B cell (primary cell): ENCODE measurements around the gene TFB1M. TPM values are rescaled to one million over a fixed set of nuclear protein-coding genes. Genes with fewer than 3 reads are reported as not detected.

ENCODE experiments used
- ATAC-seq: fragments of 200-7000 bp; cut with Tn5 transposase; one replicate; pipeline ENCODE4 v1.10.0; 2021; ENCODE audit warnings: low read depth, mild to moderate bottlenecking, moderate number of reproducible peaks, moderate library complexity
- CTCF ChIA-PET: fragments of 350-600 bp; sonication (Branson Sonifier 250); formaldehyde crosslinking; loops from one replicate; lab custom pipeline; 2021; ENCODE audit warnings: antibody characterized with exemption, inconsistent platforms; lab: Charles Lee
- POLR2A ChIA-PET: fragments of 350-600 bp; sonication (Branson Sonifier 250); formaldehyde crosslinking; loops from one replicate; lab custom pipeline; 2021; ENCODE audit warnings: antibody characterized with exemption; lab: Charles Lee
- DNase-seq: peaks from one replicate; pipeline ENCODE4 v3.0.0; 2013
- H2AFZ ChIP-seq: 2 replicates; pipeline ENCODE4 v1.6.1; 2012; ENCODE audit warnings: mild to moderate bottlenecking, low read depth, low read length; ENCODE audit not compliant: insufficient read depth, poor library complexity, severe bottlenecking
- H3K27ac ChIP-seq, 2 donors: 1 replicate in 1 of 2; 2 replicates in 1 of 2; pipeline ENCODE4 v1.5.1; 2012 to 2013; ENCODE audit warnings: low read length in 2 of 2, mild to moderate bottlenecking in 2 of 2, moderate library complexity in 1 of 2
- H3K27me3 ChIP-seq, 4 experiments: fragments of 200-600 bp in 1 of 4; sonication (generic) in 1 of 4; replicated peaks in 1 of 4; 1 replicate in 2 of 4; 2 replicates in 2 of 4; pipeline versions ENCODE4 v1.6.1 to v1.7.0; 2013 to 2016; ENCODE audit warnings: low read length in 3 of 4, mild to moderate bottlenecking in 2 of 4, mixed read lengths in 1 of 4, moderate library complexity in 1 of 4; ENCODE audit not compliant: insufficient read depth in 4 of 4, control insufficient read depth in 3 of 4; ENCODE audit errors: control extremely low read depth in 1 of 4
- H3K36me3 ChIP-seq, 2 experiments: replicated peaks in 1 of 2; 1 replicate in 1 of 2; 2 replicates in 1 of 2; pipeline versions ENCODE4 v1.6.1 to v1.7.1; 2013; ENCODE audit warnings: low read length in 1 of 2; ENCODE audit not compliant: insufficient read depth in 2 of 2, control insufficient read depth in 1 of 2; ENCODE audit errors: control extremely low read depth in 1 of 2, extremely low read depth in 1 of 2
- H3K4me1 ChIP-seq, 2 donors: fragments of 200-600 bp in 1 of 2; sonication (generic) in 1 of 2; 1 replicate in 1 of 2; 2 replicates in 1 of 2; pipeline versions ENCODE4 v1.5.1 to v1.6.1; 2013 to 2017; ENCODE audit warnings: low read length in 2 of 2; ENCODE audit not compliant: control insufficient read depth in 2 of 2, insufficient read depth in 2 of 2
- H3K4me2 ChIP-seq: replicated peaks from 2 replicates; pipeline ENCODE3; 2012; ENCODE audit warnings: mild to moderate bottlenecking, low read depth, low read length; ENCODE audit not compliant: poor library complexity, severe bottlenecking
- H3K4me3 ChIP-seq, 5 experiments: fragments of 200-600 bp in 1 of 5; sonication (generic) in 1 of 5; 1 replicate in 3 of 5; 2 replicates in 2 of 5; pipeline versions ENCODE4 v1.5.1 to v1.7.0; 2011 to 2016; ENCODE audit warnings: low read length in 4 of 5, mild to moderate bottlenecking in 4 of 5, low read depth in 2 of 5, control low read depth in 1 of 5, moderate library complexity in 1 of 5; ENCODE audit not compliant: insufficient read depth in 1 of 5; ENCODE audit errors: control extremely low read depth in 1 of 5, extremely low read depth in 1 of 5
- H3K79me2 ChIP-seq: fragments of 200-600 bp; sonication (generic); one replicate; pipeline ENCODE4 v1.6.0; 2016; ENCODE audit warnings: low read length; ENCODE audit not compliant: control insufficient read depth, insufficient read depth
- H3K9ac ChIP-seq: fragments of 200-600 bp; sonication (generic); 2 replicates; pipeline ENCODE4 v1.6.1; 2017; ENCODE audit warnings: mild to moderate bottlenecking, low read length, moderate library complexity
- H3K9me3 ChIP-seq, 3 donors: one replicate each; pipeline versions ENCODE4 v1.6.1 to v1.7.1; 2013; ENCODE audit warnings: low read length in 2 of 3; ENCODE audit not compliant: control insufficient read depth in 2 of 3, insufficient read depth in 1 of 3; ENCODE audit errors: control extremely low read depth in 1 of 3
- H4K20me1 ChIP-seq: 2 replicates; pipeline ENCODE4 v1.6.0; 2012; ENCODE audit warnings: mild to moderate bottlenecking, low read length; ENCODE audit not compliant: insufficient read depth, control insufficient read depth, poor library complexity, severe bottlenecking
- H3K27ac Mint-ChIP-seq: one replicate; pipeline ENCODE4 v1.8.0; 2021; ENCODE audit warnings: mixed read lengths
- H3K27me3 Mint-ChIP-seq: one replicate; pipeline ENCODE4 v1.8.0; 2021; ENCODE audit warnings: mixed read lengths
- H3K4me1 Mint-ChIP-seq: one replicate; pipeline ENCODE4 v1.8.0; 2021; ENCODE audit warnings: mixed read lengths
- H3K4me3 Mint-ChIP-seq: one replicate; pipeline ENCODE4 v1.8.0; 2021; ENCODE audit warnings: mixed read lengths
- H3K9me3 Mint-ChIP-seq: one replicate; pipeline ENCODE4 v1.8.0; 2022; ENCODE audit warnings: mixed read lengths; ENCODE audit not compliant: insufficient read depth
- CTCF ChIP-seq: fragments of 200-600 bp; IDR thresholded peaks from one replicate; pipeline ENCODE4 v1.8.0; 2022; ENCODE audit warnings: antibody characterized with exemption, mild to moderate bottlenecking
- EZH2 ChIP-seq: IDR thresholded peaks from 2 replicates; pipeline ENCODE4 v1.6.1; 2012; ENCODE audit warnings: borderline replicate concordance, low read depth, mild to moderate bottlenecking, moderate library complexity, low read length; ENCODE audit not compliant: insufficient read depth, poor library complexity, severe bottlenecking
- WGBS: methylation state at CpG from one replicate; pipeline ENCODE4 v1.1.5; 2013; ENCODE audit warnings: missing lambda C conversion rate; ENCODE audit not compliant: insufficient coverage; 5-methylcytosine and 5-hydroxymethylcytosine counted together
- intact Hi-C: fragments of 100-400 bp; cut with micrococcal nuclease; formaldehyde crosslinking; loops from one replicate; pipeline ENCODE4 v1.10.0; 2022
- polyA plus RNA-seq: library from polyadenylated mRNA; depleted of rRNA; stranded (reverse); fragments of >200 nt; gene quantifications from 2 replicates; pipeline ENCODE4 v1.2.3, GENCODE V29; 2012
- total RNA-seq, 2 donors: library from RNA; stranded (reverse); fragments of 120-200 nt in 1 of 2; gene quantifications; 1 replicate in 1 of 2; 2 replicates in 1 of 2; pipeline versions ENCODE4 v1.2.3 to v1.2.4, GENCODE V29; 2013 to 2022

The TFB1M gene
- total and polyA plus RNA-seq, 2 donors (not counting 1 experiment from before 2014, with no cell fraction given): 18.6 to 49.9 TPM

DNA sequence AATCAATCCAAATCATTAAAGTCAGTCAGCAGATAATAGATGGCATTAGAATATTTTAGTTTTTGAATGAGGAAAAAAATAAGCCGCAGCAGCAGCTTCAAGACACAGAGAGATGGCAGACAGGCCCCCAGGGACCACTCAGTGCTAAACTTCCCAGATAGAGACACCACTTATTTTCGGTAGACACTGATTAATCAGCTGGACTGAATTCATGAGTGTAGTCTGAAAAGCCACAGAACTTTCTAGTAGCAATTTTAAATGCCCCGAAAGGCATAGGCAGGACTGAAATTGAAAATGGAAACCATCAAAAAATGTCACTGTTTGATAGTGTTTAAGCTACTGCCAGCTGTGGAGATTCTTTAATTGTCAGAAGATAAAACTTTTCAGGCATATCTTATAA is 53.6 kb downstream of the TFB1M start:
- Histone ChIP-seq H3K4me2 (no peak overlapping the region), H4K20me1 (no peaks in the 10 kb centered on the region), H3K27me3 (no peaks in the 10 kb centered on the region), H3K27ac (no peak overlapping the region), H2AFZ (no peak overlapping the region), H3K9ac (no peak overlapping the region), H3K79me2 (no peaks in the 10 kb centered on the region), H3K9me3 (no peaks in the 10 kb centered on the region), H3K4me3 (no peak overlapping the region), H3K4me1 (peaks cover 3 to 5% of the 10 kb centered on the region in 2 donors), H3K36me3 (peaks cover 19 to 65% of the 10 kb centered on the region in 2 experiments)
- Mint-ChIP-seq H3K4me3 (no peak overlapping the region), H3K4me1 (peaks cover 11% of the 10 kb centered on the region), H3K9me3 (no peaks in the 10 kb centered on the region), H3K27me3 (no peaks in the 10 kb centered on the region), H3K27ac (no peak overlapping the region)
- ATAC-seq (no peak), DNase-seq (no peak)
- intact Hi-C loops: no loop called here
- ChIA-PET CTCF (interaction anchor here (1.4 kb wide), 1 partner anchor 13 kb away, joined by 4 read pairs; no protein-coding TSS in a partner anchor), POLR2A (no interaction called here)
- WGBS: no CpG with 5 or more reads among the region's 3 CpGs
- TF ChIP-seq EZH2 (no peak), CTCF (no peak)

DNA sequence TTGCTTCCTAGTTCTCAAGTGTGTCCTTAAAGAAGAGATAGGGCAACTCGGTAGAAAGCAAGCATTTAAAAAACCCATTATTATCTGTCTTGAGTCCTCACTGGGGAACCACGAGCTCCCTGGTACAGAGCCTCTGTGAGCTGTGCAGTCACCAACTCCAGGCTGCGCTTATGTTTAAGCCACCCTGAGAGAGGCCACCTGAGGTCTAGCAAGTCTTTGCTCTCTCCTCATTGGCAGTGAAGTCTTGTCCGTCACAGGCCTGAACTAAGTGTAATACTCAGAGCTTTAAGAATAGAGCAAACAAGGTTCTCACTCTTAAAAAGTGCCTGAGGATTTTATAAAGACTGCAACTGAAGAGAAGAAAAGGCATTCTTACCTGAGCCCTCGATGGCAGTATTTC is 54.4 kb downstream of the TFB1M start:
- Histone ChIP-seq H3K36me3 (peaks cover 19 to 70% of the 10 kb centered on the region in 2 experiments), H3K79me2 (no peaks in the 10 kb centered on the region), H3K4me2 (no peak overlapping the region), H3K4me1 (peaks cover 3 to 5% of the 10 kb centered on the region in 2 donors), H2AFZ (no peak overlapping the region), H3K27ac (no peak overlapping the region), H3K9me3 (no peaks in the 10 kb centered on the region), H3K27me3 (no peaks in the 10 kb centered on the region), H3K9ac (no peak overlapping the region), H4K20me1 (no peaks in the 10 kb centered on the region), H3K4me3 (no peak overlapping the region)
- TF ChIP-seq EZH2: no peak
- no peak for TF ChIP-seq CTCF
- DNase-seq: no peak
- intact Hi-C loops: no loop called here
- ChIA-PET POLR2A (no interaction called here), CTCF (interaction anchor here (1.4 kb wide), 1 partner anchor 12 kb away, joined by 4 read pairs; no protein-coding TSS in a partner anchor)
- no peak for ATAC-seq
- peaks cover 11% of the 10 kb centered on the region for H3K4me1 Mint-ChIP-seq
- no peak overlapping the region for H3K4me3 Mint-ChIP-seq
- H3K9me3 Mint-ChIP-seq: no peaks in the 10 kb centered on the region
- 98% methylated on average over 4 of the region's 5 CpGs for WGBS
- no peaks in the 10 kb centered on the region for H3K27me3 Mint-ChIP-seq
- H3K27ac Mint-ChIP-seq: no peak overlapping the region
